Hepatocyte (in vitro differentiated cells): ENCODE results near the gene RPS6KC1. TPM values are rescaled to one million over a fixed set of nuclear protein-coding genes. Genes with fewer than 3 reads are reported as not detected.
"Not testable (repeated sequence)": the region's sequence is repeated elsewhere in the genome, so short reads cannot be mapped to it uniquely, and the experiment has no call there.

Source experiments
- DNase-seq: peaks from one replicate; pipeline ENCODE4 v3.0.0-alpha.2; 2016; ENCODE audit warnings: low spot score
- H2AFZ ChIP-seq: fragments of 200-600 bp; sonication (generic); 2 replicates; pipeline ENCODE4 v1.6.0; 2016; ENCODE audit warnings: antibody characterized with exemption, mild to moderate bottlenecking
- H3K27ac ChIP-seq: fragments of 200-600 bp; sonication (generic); 2 replicates; pipeline ENCODE4 v1.5.1; 2016; ENCODE audit warnings: mild to moderate bottlenecking
- H3K27me3 ChIP-seq: fragments of 200-600 bp; sonication (generic); 2 replicates; pipeline ENCODE4 v1.6.1; 2016
- H3K36me3 ChIP-seq: fragments of 200-600 bp; sonication (generic); replicated peaks from 2 replicates; pipeline ENCODE4 v1.5.1; 2016; ENCODE audit warnings: low read depth; ENCODE audit not compliant: insufficient read depth
- H3K4me1 ChIP-seq: fragments of 200-600 bp; sonication (generic); 2 replicates; pipeline ENCODE4 v1.5.1; 2016; ENCODE audit warnings: mild to moderate bottlenecking, moderate library complexity; ENCODE audit not compliant: insufficient read depth
- H3K4me2 ChIP-seq: fragments of 200-600 bp; sonication (generic); 2 replicates; pipeline ENCODE4 v1.6.0; 2016
- H3K4me3 ChIP-seq: fragments of 200-600 bp; sonication (generic); 2 replicates; pipeline ENCODE4 v1.5.1; 2016; ENCODE audit warnings: mild to moderate bottlenecking
- H3K79me2 ChIP-seq: fragments of 200-600 bp; sonication (generic); 2 replicates; pipeline ENCODE4 v1.6.0; 2017; ENCODE audit warnings: mild to moderate bottlenecking
- H3K9me2 ChIP-seq: fragments of 200-600 bp; sonication (generic); replicated peaks from 2 replicates; pipeline ENCODE4 v1.6.0; 2017; ENCODE audit warnings: mild to moderate bottlenecking; ENCODE audit not compliant: insufficient read depth
- H3K9me3 ChIP-seq: fragments of 200-600 bp; sonication (generic); 2 replicates; pipeline ENCODE4 v1.5.1; 2016; ENCODE audit warnings: low read depth, mild to moderate bottlenecking
- H4K20me1 ChIP-seq: fragments of 200-600 bp; sonication (generic); 2 replicates; pipeline ENCODE4 v1.6.0; 2016; ENCODE audit warnings: mild to moderate bottlenecking; ENCODE audit not compliant: insufficient read depth, poor library complexity, severe bottlenecking
- EZH2 ChIP-seq: fragments of 200-600 bp; sonication (generic); IDR thresholded peaks from 2 replicates; pipeline ENCODE4 v1.6.1; 2016; ENCODE audit warnings: antibody characterized with exemption, mild to moderate bottlenecking, borderline replicate concordance
- EZH2phosphoT487 ChIP-seq: fragments of 200-600 bp; sonication (generic); IDR thresholded peaks from one replicate; pipeline ENCODE4 v1.6.1; 2018; ENCODE audit warnings: antibody characterized with exemption, mild to moderate bottlenecking, low read depth, moderate library complexity; ENCODE audit not compliant: unreplicated experiment, severe bottlenecking
- WGBS: methylation state at CpG from one replicate; pipeline ENCODE4 v1.1.6; 2016; ENCODE audit warnings: low lambda C conversion rate; ENCODE audit errors: missing lambda C conversion rate; 5-methylcytosine and 5-hydroxymethylcytosine counted together
- polyA plus RNA-seq: library from polyadenylated mRNA; unstranded; fragments of >200 nt; fragmentation: Nextera tagmentation; extraction: Ambion mirVana; gene quantifications from 2 replicates; pipeline ENCODE4 v1.2.1, GENCODE V29; 2016
- total RNA-seq: library from RNA; depleted of rRNA; stranded (reverse); fragments of >200 nt; gene quantifications from 2 replicates; pipeline ENCODE4 v1.2.3, GENCODE V29; 2014
- TF ChIP-seq, protein P1 (sequence below): fragments of 200-600 bp; sonication (generic); IDR thresholded peaks from 2 replicates; pipeline ENCODE4 v1.5.1; 2016; ENCODE audit warnings: antibody characterized with exemption, mild to moderate bottlenecking; ENCODE audit not compliant: poor library complexity

Gene RPS6KC1
- total and polyA plus RNA-seq, 2 experiments from 2014 or later = 10.0 to 26.9 TPM

DNA sequence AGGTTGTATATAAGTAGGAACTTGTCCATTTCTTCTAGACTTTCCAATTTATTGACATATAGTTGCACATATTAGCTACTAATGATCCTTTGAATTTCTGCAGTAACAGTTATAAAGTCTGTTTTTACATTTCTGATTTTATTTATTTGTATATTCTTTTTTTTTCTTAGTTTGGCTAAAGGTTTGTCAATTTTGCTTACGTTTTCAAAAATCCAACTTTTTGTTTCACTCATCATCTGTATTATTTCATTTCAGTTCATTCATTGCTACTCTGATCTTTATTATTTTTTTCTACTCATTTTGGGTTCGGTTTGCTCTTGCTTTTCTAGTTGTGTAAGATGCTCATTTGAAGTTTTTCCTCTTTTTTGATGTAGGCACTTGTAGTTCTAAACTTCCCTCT lies 97.9 kb downstream of the RPS6KC1 start:
- H3K27me3 ChIP-seq = no peaks in the 10 kb centered on the region
- no peak for DNase-seq
- TF ChIP-seq EZH2 (no peak), EZH2phosphoT487 (no peak)
- TF ChIP-seq, protein P1, sequence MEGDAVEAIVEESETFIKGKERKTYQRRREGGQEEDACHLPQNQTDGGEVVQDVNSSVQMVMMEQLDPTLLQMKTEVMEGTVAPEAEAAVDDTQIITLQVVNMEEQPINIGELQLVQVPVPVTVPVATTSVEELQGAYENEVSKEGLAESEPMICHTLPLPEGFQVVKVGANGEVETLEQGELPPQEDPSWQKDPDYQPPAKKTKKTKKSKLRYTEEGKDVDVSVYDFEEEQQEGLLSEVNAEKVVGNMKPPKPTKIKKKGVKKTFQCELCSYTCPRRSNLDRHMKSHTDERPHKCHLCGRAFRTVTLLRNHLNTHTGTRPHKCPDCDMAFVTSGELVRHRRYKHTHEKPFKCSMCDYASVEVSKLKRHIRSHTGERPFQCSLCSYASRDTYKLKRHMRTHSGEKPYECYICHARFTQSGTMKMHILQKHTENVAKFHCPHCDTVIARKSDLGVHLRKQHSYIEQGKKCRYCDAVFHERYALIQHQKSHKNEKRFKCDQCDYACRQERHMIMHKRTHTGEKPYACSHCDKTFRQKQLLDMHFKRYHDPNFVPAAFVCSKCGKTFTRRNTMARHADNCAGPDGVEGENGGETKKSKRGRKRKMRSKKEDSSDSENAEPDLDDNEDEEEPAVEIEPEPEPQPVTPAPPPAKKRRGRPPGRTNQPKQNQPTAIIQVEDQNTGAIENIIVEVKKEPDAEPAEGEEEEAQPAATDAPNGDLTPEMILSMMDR = no peak
- no peak overlapping the region for H2AFZ ChIP-seq
- 94% methylated on average over 2 of the region's 2 CpGs for WGBS
- no peaks in the 10 kb centered on the region for H4K20me1 ChIP-seq
- H3K36me3 ChIP-seq = no peaks in the 10 kb centered on the region
- no peak overlapping the region for H3K27ac ChIP-seq
- peaks cover 9% of the 10 kb centered on the region for H3K9me3 ChIP-seq
- no peak overlapping the region for H3K4me3 ChIP-seq
- H3K79me2 ChIP-seq = peaks cover 18% of the 10 kb centered on the region
- no peaks in the 10 kb centered on the region for H3K9me2 ChIP-seq
- no peak overlapping the region for H3K4me2 ChIP-seq
- no peaks in the 10 kb centered on the region for H3K4me1 ChIP-seq

DNA sequence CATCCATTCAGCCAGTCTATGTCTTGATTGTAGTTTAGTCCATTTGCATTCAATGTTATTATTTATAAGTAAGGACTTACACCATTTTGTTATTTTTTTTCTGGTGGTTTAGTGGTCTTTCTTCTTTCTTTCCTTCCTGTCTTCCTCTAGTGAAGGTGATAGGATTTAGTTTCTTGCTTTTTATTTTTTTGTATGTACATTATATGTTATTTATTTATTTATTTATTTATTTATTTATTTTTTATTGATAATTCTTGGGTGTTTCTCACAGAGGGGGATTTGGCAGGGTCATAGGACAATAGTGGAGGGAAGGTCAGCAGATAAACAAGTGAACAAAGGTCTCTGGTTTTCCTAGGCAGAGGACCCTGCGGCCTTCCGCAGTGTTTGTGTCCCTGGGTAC lies 99.0 kb downstream of the RPS6KC1 start:
- not testable (repeated sequence) for H4K20me1 ChIP-seq, H3K4me2 ChIP-seq, H3K4me3 ChIP-seq, H3K27ac ChIP-seq, H3K4me1 ChIP-seq, H3K9me2 ChIP-seq, DNase-seq, H2AFZ ChIP-seq, H3K36me3 ChIP-seq, H3K9me3 ChIP-seq, H3K27me3 ChIP-seq
- peaks cover 14% of the 10 kb centered on the region for H3K79me2 ChIP-seq
- no CpG with 5 or more reads among the region's 2 CpGs for WGBS

DNA sequence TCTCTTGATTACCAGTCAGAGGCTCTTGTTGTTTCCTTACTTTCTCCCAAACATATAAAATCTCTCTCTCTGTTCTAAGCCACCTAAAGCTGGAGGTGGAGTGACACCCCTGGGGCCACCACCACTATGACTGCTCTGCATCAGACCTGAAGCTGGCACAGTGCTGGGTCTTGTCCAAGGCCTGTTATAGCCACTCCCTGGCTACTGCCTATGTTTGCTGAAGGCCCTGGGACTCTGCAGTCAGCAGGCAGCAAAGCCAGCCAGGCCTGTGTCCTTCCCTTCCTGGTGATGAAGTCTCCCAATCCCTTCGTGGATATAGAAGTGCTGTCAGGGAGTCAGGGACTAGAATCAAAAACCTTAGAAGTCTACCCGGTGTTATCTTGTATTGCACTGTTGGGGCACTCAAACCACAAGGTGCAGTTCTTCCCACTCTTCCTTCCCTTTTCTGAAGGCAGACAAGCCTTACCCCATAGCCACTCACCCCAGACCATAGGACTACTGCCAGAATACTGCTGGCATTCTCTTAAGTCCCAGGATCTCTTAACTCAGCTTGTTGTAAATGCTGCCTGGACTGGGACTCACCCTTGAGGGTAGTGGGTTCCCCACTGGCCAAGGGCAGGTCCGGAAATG lies 103.1 kb downstream of the RPS6KC1 start:
- H2AFZ ChIP-seq = no peak overlapping the region
- H3K36me3 ChIP-seq = no peaks in the 10 kb centered on the region
- H3K9me3 ChIP-seq = peaks cover 7% of the 10 kb centered on the region
- no peaks in the 10 kb centered on the region for H3K4me1 ChIP-seq
- H3K27me3 ChIP-seq = no peaks in the 10 kb centered on the region
- DNase-seq = no peak
- no peak for TF ChIP-seq EZH2
- TF ChIP-seq, protein P1 = no peak
- TF ChIP-seq EZH2phosphoT487 = no peak
- peaks cover 4% of the 10 kb centered on the region for H4K20me1 ChIP-seq
- no peaks in the 10 kb centered on the region for H3K9me2 ChIP-seq
- H3K4me3 ChIP-seq = no peak overlapping the region
- H3K79me2 ChIP-seq = peaks cover 6% of the 10 kb centered on the region
- H3K27ac ChIP-seq = no peak overlapping the region
- 98% methylated on average over 3 of the region's 3 CpGs for WGBS
- H3K4me2 ChIP-seq = no peak overlapping the region

DNA sequence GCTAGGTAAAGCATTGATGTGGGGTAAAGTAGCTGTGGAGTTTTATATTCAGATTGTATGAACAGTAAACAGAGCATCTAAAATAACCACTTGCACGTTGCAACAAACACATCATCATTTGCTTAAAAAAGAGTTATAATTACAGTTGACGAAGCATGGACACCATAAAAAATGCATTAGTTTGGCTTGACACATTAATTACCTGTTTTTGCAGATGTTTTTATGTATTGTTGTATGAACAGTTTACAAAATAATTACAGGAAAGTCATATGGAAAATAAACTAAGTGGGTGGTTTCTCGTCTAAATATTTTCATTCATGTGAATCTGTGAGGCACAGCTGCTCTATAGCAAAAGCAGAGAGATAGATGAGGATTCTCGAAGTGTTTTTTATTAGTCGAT lies 108.3 kb downstream of the RPS6KC1 start:
- Histone ChIP-seq H3K27me3 (no peaks in the 10 kb centered on the region), H3K9me2 (no peaks in the 10 kb centered on the region), H2AFZ (no peak overlapping the region), H3K79me2 (no peaks in the 10 kb centered on the region), H4K20me1 (peaks cover 4% of the 10 kb centered on the region), H3K9me3 (no peaks in the 10 kb centered on the region), H3K36me3 (no peaks in the 10 kb centered on the region), H3K27ac (no peak overlapping the region), H3K4me3 (no peak overlapping the region), H3K4me1 (no peaks in the 10 kb centered on the region), H3K4me2 (no peak overlapping the region)
- DNase-seq = no peak
- TF ChIP-seq EZH2 (no peak), EZH2phosphoT487 (no peak)
- TF ChIP-seq, protein P1 = no peak
- 77% methylated on average over 5 of the region's 5 CpGs for WGBS

DNA sequence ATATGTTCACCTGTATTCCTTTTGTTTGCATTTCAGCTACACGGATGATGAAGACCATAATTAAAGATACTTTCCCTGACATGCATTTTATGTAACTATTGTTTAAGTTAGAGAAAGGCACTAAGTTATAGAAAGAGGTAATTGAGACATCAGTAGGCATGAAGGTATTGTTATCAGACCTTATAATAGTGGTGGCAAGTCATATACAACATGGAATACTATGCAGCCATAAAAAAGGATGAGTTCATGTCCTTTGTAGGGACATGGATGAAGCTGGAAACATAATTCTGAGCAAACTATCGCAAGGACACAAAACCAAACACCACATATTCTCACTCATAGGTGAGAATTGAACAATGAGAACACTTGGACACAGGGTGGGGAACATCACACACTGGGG lies 109.4 kb downstream of the RPS6KC1 start:
- WGBS = 98% methylated on average over 2 of the region's 2 CpGs
- H3K27me3 ChIP-seq, H3K9me3 ChIP-seq, H3K4me2 ChIP-seq, H3K27ac ChIP-seq, H4K20me1 ChIP-seq, H3K79me2 ChIP-seq, H3K4me1 ChIP-seq, H3K4me3 ChIP-seq, H3K36me3 ChIP-seq, H2AFZ ChIP-seq, DNase-seq, H3K9me2 ChIP-seq: not testable (repeated sequence)
